Neural cell (in vitro differentiated cells): ENCODE data around the gene GSTP1. TPM values are rescaled to one million over a fixed set of nuclear protein-coding genes. Genes with fewer than 3 reads are reported as not detected.

ENCODE experiments used
- H2AFZ ChIP-seq: fragments of 200-600, 300-800 bp; sonication (generic), shearing (Covaris generic); 2 replicates; pipeline ENCODE4 v1.6.0; 2014; ENCODE audit warnings: low read depth, mild to moderate bottlenecking, antibody characterized with exemption, low read length, moderate library complexity
- H3F3A ChIP-seq: fragments of 200-600 bp; shearing (Covaris generic); 2 replicates; pipeline ENCODE4 v1.6.1; 2016; ENCODE audit warnings: mild to moderate bottlenecking, moderate library complexity, mixed read lengths, antibody characterized with exemption, low read length; ENCODE audit not compliant: insufficient read depth, poor library complexity, severe bottlenecking
- H3K27ac ChIP-seq: fragments of 200-600, 300-800 bp; sonication (generic), shearing (Covaris generic); 2 replicates; pipeline ENCODE4 v1.5.1; 2014; ENCODE audit warnings: mild to moderate bottlenecking, low read length, moderate library complexity
- H3K27me3 ChIP-seq: fragments of 300-800, 200-600 bp; sonication (generic), shearing (Covaris generic); 2 replicates; pipeline ENCODE4 v1.6.0; 2014; ENCODE audit warnings: mild to moderate bottlenecking, low read depth, low read length, moderate library complexity; ENCODE audit not compliant: insufficient read depth
- H3K36me3 ChIP-seq: fragments of 300-800, 200-600 bp; sonication (generic), shearing (Covaris generic); 2 replicates; pipeline ENCODE4 v1.5.1; 2014; ENCODE audit warnings: mild to moderate bottlenecking, antibody characterized with exemption, low read length, moderate library complexity; ENCODE audit not compliant: insufficient read depth
- H3K4me2 ChIP-seq: fragments of 300-800, 200-600 bp; sonication (generic), shearing (Covaris generic); 2 replicates; pipeline ENCODE4 v1.6.0; 2014; ENCODE audit warnings: mild to moderate bottlenecking, low read length
- H3K4me3 ChIP-seq: fragments of 300-800, 200-600 bp; sonication (generic), shearing (Covaris generic); 2 replicates; pipeline ENCODE4 v1.5.1; 2014; ENCODE audit warnings: mild to moderate bottlenecking, low read length, moderate library complexity
- H3K79me2 ChIP-seq: fragments of 200-600 bp; shearing (Covaris generic); replicated peaks from 2 replicates; pipeline ENCODE4 v1.6.0; 2014; ENCODE audit warnings: mild to moderate bottlenecking, low read length, moderate library complexity; ENCODE audit not compliant: insufficient read depth
- H3K9ac ChIP-seq: fragments of 300-800, 200-600 bp; sonication (generic), shearing (Covaris generic); 2 replicates; pipeline ENCODE4 v1.6.1; 2016; ENCODE audit warnings: mild to moderate bottlenecking, low read length, mixed read lengths
- H3K9me2 ChIP-seq: fragments of 200-600 bp; shearing (Covaris generic); 2 replicates; pipeline ENCODE4 v1.6.1; 2016; ENCODE audit warnings: mild to moderate bottlenecking, low read length, mixed read lengths; ENCODE audit not compliant: insufficient read depth
- H3K9me3 ChIP-seq: fragments of 200-600, 300-800 bp; sonication (generic), shearing (Covaris generic); 2 replicates; pipeline ENCODE4 v1.6.1; 2016; ENCODE audit warnings: mild to moderate bottlenecking, mixed run types, low read length, moderate library complexity, mixed read lengths
- H4K20me1 ChIP-seq: fragments of 200-600 bp; shearing (Covaris generic); 2 replicates; pipeline ENCODE4 v1.6.1; 2016; ENCODE audit warnings: mild to moderate bottlenecking, mixed run types; ENCODE audit not compliant: insufficient read depth
- CTCF ChIP-seq: fragments of 450-650 bp; IDR thresholded peaks from 2 replicates; pipeline ENCODE4 v1.5.1; 2014; ENCODE audit warnings: antibody characterized with exemption, mild to moderate bottlenecking, moderate library complexity; ENCODE audit not compliant: poor library complexity, severe bottlenecking
- EP300 ChIP-seq: fragments of 450-650 bp; conservative IDR thresholded peaks from 2 replicates; pipeline ENCODE4 v1.6.1; 2014; ENCODE audit warnings: antibody characterized with exemption, mild to moderate bottlenecking, moderate library complexity; ENCODE audit not compliant: poor library complexity, severe bottlenecking
- EZH2 ChIP-seq: fragments of 200-600, 300-800 bp; shearing (Covaris generic), sonication (generic); IDR thresholded peaks from 2 replicates; pipeline ENCODE4 v1.6.1; 2014; ENCODE audit warnings: antibody characterized with exemption, low read length, borderline replicate concordance, mild to moderate bottlenecking; ENCODE audit not compliant: insufficient read depth, poor library complexity, severe bottlenecking
- MXI1 ChIP-seq: fragments of 450-650 bp; conservative IDR thresholded peaks from 2 replicates; pipeline ENCODE4 v1.6.1; 2014; ENCODE audit warnings: antibody characterized with exemption, mild to moderate bottlenecking; ENCODE audit not compliant: poor library complexity, severe bottlenecking
- POLR2AphosphoS5 ChIP-seq: IDR thresholded peaks from 2 replicates; pipeline ENCODE4 v1.6.1; 2012
- RAD21 ChIP-seq: fragments of 450-650 bp; conservative IDR thresholded peaks from 2 replicates; pipeline ENCODE4 v1.6.1; 2014; ENCODE audit warnings: antibody characterized with exemption, mild to moderate bottlenecking, moderate library complexity
- SMC3 ChIP-seq: fragments of 450-650 bp; conservative IDR thresholded peaks from 2 replicates; pipeline ENCODE4 v1.6.1; 2014; ENCODE audit warnings: antibody characterized with exemption, mild to moderate bottlenecking, moderate library complexity; ENCODE audit not compliant: poor library complexity
- TAF1 ChIP-seq: IDR thresholded peaks from 2 replicates; pipeline ENCODE4 v1.6.1; 2012; ENCODE audit warnings: low read depth
- polyA plus RNA-seq: library from polyadenylated mRNA; depleted of rRNA; stranded (reverse); fragments of >200 nt; gene quantifications from 2 replicates; pipeline ENCODE4 v1.2.3, GENCODE V29; 2014

Gene GSTP1
- polyA plus RNA-seq, 1 donor from 2014 or later = 94.6 TPM

GRCh38 chr11:67632175-67632981, 48.8 kb downstream of the GSTP1 start:
- H3K9ac ChIP-seq = no peak overlapping the region
- H3K79me2 ChIP-seq = no peaks in the 10 kb centered on the region
- no peaks in the 10 kb centered on the region for H4K20me1 ChIP-seq
- no peak overlapping the region for H2AFZ ChIP-seq
- H3F3A ChIP-seq = no peaks in the 10 kb centered on the region
- H3K27me3 ChIP-seq = no peaks in the 10 kb centered on the region
- TF ChIP-seq CTCF (no peak), EZH2 (no peak), RAD21 (no peak), MXI1 (no peak), TAF1 (no peak), EP300 (no peak), POLR2AphosphoS5 (no peak), SMC3 (no peak)
- no peak overlapping the region for H3K4me3 ChIP-seq
- H3K27ac ChIP-seq = no peak overlapping the region
- no peak overlapping the region for H3K4me2 ChIP-seq
- H3K36me3 ChIP-seq = no peaks in the 10 kb centered on the region
- H3K9me3 ChIP-seq = no peaks in the 10 kb centered on the region
- no peaks in the 10 kb centered on the region for H3K9me2 ChIP-seq

- Histone ChIP-seq H3K9me2 (no peaks in the 10 kb centered on the region), H3K36me3 (no peaks in the 10 kb centered on the region), H2AFZ (no peak overlapping the region), H3K27ac (no peak overlapping the region), H3F3A (no peaks in the 10 kb centered on the region), H3K79me2 (no peaks in the 10 kb centered on the region), H4K20me1 (no peaks in the 10 kb centered on the region), H3K4me3 (no peak overlapping the region), H3K27me3 (no peaks in the 10 kb centered on the region), H3K4me2 (no peak overlapping the region), H3K9me3 (no peaks in the 10 kb centered on the region), H3K9ac (no peak overlapping the region)
- TF ChIP-seq SMC3 (no peak), CTCF (no peak), TAF1 (no peak)
Observed at GRCh38 chr11:67632982-67633755, 49.6 kb downstream of the GSTP1 start.
